Ureter (tissue), 1 donor: ENCODE data around the gene TSHZ1. TPM values are rescaled to one million over a fixed set of nuclear protein-coding genes. Genes with fewer than 3 reads are reported as not detected.

Experiments used
- DNase-seq: peaks from one replicate; pipeline ENCODE4 v3.0.0-alpha.2; 2020; ENCODE audit warnings: low spot score
- total RNA-seq: library from RNA; stranded (reverse); gene quantifications from one replicate; pipeline ENCODE4 v1.2.4, GENCODE V29; 2023
- donor health status: DM: yes; HTN: yes; CAD: no.

The TSHZ1 gene
- total RNA-seq, 1 donor from 2014 or later, result 21.1 TPM

DNA sequence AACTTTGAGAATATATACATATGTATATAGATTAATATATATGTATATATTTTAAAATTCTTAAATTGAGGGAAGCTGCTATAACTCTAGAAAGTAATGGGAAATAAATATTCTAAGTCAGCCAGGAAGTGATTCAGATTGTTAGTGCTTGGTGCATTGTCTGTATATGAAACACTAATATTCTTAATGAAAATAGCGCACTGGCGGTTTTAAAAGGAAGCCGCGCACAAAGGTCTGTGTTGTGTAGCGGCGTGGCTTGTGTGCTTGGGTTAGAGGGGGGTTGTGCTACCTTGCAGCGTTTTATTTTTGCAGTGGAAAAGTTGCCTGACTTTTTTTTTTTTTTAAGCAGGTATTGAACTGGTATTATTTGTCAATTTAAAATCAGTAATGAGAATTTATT is 11.3 kb downstream of the TSHZ1 start:
- no peak for DNase-seq

DNA sequence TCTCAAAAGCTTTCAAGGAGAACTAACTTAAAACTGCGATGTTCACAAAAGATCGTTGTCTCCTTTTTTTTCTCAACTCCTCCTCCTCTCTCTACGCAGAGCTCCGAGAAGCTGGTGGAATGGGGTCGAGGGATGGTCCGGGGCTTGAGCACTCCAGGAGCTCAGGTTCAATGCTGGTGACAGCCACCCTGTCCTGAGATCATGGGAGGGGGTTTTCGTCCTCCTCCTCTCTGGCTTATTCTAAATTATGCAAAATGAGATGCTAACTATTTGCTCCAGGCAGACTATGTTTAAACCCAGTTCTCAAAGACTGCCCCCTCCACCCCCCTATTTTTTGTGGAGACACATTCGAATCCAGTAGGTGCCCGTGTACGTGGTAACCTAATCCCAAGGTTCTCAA is 11.8 kb downstream of the TSHZ1 start:
- DNase-seq, result no peak

DNA sequence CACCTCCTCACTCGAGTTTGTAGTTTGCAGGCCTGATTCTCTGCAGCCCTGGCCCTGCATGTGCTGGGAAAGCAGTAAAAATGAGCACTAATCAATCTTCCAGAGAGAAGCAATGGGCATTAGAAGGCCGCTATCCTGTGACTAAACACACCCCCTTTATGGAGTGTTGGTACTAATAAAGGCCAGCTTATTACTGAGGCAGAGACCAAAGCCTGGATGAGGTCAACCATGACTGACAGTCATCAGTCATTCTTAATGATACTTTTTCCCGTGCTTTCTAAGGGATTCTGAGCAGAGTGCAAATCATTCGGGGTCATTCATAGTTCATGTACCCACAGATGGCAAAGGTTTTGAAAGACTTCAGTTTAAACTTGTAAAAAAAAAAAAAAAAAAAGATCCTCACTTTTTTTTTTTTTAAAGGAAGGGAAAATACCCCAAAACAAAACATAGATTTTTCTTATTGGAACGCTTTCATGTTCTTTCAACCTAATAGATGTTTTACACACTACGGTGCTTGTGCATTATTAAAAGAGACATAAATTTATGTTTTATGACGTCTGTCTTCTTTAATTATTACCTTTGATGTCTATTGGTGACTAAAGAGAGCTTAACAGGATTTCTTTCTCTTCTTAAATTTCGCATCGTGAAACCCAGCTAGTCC is 13.2 kb downstream of the TSHZ1 start:
- no peak for DNase-seq

DNA sequence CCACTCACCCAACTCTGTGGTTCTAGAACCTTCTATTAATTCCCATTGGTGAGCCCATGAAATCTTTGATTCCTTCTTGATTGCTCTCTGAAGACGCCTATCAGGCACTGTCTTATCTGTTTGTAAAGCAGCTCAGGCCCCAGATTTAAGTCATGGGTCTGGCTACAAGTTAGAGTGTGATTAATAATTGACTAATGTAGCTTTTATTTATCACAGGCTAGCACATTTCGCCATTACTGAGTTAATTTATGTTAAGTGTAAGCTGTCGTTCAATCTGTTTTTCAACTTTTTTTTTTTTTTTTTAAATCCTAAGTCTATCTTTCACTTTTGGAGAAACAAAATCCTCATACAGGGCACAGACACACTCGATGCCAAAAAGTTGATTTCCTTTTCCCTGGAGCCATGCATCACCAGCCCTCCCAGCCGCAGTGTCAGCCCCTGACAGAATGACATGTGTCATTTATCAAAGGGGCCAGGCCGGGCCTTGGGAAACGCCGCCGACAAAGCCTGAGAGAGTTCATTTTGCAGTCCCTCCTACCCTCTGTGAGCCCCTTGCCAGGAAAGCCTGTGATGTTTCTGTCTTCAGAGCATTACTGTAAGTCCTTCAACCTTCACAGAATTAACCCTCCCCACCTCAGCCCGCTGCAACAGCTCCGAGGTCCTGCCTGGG is 15.8 kb downstream of the TSHZ1 start:
- no peak for DNase-seq

DNA sequence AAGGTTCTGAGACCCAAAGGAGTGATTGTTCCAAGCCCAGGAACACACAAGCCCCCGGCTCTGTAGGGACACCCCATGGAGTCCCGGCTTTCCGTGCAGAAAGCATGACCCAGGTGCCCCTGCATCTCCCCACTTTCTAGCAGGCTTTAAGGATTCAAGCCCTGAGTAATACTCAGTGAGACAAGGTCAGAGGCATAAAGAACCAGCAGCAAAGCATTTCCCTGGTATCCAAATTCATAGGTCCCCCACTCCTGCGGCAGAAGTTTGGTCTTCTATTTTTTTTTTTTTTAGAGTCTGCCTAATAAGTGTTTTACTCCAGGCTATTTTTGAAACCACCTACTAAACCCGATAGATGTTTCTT is 16.3 kb downstream of the TSHZ1 start:
- no peak for DNase-seq

DNA sequence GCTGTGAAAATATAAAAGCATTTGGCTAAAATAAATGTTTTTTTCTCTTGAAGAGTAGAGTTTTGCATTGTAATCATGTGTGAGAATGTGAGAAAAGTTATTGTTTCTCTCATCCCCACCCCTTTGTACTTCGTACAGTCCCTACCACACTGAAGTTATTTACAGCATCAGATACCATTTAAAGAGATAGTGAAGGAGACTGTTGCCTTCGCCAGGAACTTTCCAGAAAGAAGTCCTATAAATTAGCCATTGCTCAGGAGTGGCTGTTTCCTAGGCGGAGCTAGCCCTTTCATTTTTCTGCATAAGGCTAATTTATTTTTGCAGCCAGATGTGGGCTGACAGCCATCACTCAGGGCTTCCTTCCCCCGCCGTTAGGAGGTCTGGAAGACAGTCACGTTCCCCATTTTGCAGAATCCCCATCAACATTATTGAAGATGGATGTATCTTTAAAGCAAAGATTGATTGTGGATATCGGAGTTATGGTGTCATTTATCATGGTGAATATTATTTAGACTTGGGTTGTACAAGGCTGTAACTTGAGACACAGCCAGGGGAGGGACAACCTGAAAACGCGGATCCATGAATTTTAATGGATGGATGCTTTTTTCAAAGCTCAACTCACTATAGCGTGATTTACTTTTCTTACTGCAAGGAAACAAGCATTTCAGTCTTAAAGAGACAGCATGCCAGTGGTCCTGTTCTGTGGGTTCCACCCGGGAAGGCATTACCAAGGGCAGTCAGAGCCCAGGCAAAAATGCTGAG is 17.1 kb downstream of the TSHZ1 start:
- DNase-seq, result peak; percentile 14

DNA sequence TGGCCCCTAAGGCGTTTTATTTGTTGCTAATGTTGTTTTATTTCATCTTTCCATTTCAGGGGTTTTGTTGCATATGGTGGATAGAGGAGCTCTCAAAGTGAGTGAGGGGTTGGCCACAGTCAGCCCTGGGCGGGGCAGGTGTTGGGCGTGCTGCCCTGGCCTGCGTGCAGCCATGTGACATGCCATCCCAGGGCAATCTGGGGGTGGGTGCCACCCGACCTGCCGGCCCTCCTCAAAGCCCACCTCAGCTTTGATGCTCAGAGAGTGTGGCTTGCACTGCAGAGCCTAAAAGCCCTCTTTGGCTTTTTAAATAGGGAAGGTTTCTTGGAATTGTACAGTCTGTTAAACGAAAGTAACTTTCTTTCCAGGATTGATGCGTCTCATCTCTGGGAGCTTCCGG is 18.4 kb downstream of the TSHZ1 start:
- DNase-seq, result no peak

DNA sequence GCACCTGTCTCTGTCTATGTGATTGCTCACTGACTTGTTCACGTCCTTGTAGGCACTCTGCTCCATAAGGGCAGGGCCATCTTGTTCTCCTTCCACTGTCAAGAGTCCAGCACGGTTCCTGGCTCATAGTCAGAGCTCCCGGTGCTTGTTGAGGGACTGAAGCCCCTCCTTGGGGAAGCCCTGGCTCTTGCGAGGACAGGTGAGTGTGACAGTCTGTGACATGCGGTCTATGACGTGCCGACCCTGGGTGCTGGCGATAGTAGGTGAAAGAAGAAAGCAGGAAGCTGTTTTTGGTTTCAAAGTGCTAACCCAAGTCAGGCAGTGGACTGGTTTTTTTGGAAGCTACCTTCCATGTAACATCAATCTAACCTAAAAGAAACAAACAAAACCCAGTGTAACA is 18.8 kb downstream of the TSHZ1 start:
- DNase-seq, result peak; percentile 38

DNA sequence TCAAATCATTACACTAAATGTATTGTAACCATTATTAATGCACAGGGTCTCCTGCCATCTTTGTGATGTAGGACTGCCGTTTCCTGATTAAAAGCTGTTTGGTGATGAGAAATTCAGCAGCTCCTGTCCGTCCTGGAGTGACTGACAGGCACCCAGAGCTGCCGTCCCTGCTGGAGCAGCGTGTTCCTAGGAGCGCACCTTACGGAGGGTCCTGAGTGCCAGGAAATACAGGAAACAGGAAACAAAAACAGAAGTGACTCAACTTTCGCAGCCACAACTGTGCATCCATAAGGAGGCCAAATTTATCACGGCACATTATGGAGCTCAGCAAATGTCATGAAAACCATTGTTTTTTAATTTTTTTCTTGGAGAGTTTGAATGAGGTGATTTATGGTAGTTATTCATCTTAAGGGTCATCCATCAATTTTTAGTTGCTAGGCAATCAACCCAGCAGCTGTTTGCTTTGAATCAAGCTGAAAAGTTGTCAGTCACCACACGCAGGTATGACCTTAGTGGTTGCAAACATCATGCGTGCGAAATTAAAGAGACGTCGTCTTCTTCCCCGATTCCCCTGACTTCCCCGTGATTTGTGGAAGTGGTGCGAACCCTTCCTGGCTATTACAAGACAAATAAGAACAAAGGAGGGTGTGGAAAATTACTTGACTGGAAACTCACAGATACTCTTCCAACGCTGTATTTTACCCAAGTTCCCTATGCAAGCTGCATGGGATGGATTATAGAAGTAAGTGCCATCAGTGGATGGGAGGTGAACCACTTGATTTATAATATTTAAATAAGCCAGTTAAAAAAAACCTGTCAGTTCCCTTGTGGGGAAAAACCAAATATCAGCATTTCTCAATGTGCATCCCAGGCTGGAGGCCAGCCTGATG is 19.8 kb downstream of the TSHZ1 start:
- peak; percentile 26 for DNase-seq

DNA sequence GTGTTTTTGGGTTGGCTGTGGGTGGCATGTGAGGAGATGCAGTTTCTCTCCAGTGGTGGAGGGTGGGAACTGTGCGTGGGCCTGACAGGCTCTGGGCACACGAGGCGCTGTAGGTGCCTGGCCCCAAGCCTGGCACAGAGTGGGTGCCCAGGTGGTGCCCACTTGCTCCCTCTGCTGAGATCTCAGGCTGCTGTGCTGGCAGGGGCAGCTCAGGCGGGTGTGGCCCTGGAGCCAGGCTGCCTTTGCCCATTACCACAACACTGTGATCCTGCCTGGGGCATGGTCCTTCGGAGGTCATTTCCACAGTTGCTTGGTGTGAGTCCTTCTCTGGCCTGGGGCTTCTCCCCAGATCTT is 20.4 kb downstream of the TSHZ1 start:
- DNase-seq, result peak; percentile 27

DNA sequence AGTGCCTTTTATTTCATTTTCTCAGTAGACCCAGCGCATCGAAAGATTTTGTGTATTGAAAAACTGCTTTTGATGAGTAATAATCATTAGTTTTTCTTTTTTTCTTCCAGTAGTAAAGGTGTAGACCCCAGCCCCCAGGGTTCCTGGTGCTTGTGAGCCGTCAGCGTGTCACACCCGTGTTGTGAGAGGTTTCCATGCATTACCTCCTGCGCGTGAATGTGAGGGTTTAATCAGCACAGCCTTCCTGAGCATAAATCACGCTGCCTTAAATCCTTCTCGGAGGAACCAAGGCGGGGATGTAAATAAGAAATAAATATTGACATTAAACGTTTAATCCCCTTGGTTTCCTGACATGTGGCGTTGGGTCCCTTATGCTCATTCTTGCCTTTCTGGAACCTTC is 24.3 kb downstream of the TSHZ1 start:
- no peak for DNase-seq

DNA sequence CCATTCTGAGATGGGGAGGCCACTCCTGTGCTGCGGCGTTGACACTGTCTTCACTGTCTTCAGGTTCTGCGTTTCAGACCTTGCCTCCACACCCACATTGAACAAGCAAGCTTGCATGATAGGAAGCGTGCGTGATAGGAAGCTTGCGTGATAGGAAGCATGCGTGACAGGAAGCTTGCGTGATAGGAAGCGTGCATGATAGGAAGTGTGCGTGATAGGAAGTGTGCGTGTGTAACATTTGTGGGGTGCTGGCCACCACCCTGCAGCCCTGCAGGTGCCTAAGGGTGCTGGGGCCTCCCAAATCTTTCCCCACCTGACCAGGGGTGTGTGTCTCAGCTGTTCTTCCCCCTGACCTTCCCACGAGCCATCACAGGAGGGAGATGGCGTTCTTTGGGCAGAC is 25.3 kb downstream of the TSHZ1 start:
- no peak for DNase-seq

DNA sequence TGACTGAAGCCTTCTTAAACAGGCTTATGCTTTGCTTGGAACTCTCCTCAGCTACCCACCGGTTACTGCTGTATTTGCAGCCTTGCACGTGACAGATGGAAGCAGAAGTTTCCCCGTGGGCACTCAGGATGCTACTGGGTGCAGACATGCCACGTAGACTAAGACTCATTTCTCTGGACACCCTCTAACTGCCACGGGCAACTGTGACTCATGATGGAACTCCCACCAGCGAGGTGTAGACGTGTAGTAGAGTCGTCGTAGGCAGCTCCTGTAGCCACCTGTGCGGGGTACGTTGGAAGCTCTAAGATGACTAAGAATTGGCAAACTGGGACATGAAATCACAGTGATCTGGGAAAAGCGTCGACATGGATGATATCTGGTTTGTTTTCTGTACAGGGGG is 27.5 kb downstream of the TSHZ1 start:
- no peak for DNase-seq

DNA sequence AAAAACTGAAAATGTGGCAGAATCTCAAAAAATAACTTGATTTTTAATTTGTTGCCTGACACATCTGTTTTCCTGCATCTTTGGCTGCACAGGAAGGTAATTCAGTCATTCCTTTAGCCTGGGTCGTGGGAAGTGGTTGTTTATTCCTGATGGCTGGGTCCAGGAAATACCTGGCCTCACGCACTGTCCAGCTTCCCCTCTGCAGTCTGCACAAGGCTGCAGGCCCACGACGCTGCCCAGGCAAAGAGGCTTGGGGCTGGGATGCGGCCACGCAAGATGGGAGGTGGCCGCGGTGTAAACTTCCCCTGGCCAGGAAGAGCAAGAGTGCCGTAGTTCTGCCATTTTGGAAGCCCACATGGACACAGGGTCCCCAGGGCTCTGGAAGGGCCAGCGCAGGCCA is 28.2 kb downstream of the TSHZ1 start:
- no peak for DNase-seq

DNA sequence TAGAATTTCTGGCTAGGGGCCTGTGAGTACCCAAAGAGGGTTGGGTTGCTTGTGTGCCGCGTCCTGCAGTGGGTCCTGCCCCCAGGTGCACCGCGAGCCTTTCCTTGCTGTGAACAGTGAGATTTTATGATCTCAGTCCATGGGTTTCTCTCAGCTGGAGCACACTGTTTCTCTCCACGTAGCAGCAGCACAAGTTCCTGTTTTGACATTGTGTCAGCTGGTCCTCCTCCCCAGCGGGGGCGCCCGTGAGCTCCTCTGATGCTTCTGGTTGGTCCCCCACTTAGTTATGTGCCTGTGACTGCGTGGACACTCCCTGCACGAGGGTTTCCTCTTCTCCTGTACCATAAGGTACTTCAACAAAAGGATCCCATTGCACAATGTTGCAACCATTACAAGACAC is 29.8 kb downstream of the TSHZ1 start:
- DNase-seq, result no peak

DNA sequence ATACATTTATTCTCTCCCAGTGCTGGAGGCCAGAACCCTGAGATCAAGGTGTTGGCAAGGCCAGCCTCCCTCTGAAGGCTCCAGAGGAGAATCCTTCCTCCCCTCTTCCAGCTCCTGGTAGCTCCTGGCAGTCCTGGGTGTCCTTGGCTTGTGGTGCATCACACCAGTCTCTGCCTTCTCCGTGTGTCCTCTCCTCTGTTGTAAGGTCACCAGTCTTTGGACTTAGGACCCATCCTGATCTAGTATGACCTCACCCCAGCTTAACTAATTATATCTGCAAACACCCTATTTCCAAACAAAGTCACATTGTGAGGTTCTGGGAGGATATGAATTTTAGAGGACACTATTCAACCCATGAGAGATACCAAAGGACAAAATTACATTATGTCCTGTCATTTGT is 31.1 kb downstream of the TSHZ1 start:
- DNase-seq, result no peak

DNA sequence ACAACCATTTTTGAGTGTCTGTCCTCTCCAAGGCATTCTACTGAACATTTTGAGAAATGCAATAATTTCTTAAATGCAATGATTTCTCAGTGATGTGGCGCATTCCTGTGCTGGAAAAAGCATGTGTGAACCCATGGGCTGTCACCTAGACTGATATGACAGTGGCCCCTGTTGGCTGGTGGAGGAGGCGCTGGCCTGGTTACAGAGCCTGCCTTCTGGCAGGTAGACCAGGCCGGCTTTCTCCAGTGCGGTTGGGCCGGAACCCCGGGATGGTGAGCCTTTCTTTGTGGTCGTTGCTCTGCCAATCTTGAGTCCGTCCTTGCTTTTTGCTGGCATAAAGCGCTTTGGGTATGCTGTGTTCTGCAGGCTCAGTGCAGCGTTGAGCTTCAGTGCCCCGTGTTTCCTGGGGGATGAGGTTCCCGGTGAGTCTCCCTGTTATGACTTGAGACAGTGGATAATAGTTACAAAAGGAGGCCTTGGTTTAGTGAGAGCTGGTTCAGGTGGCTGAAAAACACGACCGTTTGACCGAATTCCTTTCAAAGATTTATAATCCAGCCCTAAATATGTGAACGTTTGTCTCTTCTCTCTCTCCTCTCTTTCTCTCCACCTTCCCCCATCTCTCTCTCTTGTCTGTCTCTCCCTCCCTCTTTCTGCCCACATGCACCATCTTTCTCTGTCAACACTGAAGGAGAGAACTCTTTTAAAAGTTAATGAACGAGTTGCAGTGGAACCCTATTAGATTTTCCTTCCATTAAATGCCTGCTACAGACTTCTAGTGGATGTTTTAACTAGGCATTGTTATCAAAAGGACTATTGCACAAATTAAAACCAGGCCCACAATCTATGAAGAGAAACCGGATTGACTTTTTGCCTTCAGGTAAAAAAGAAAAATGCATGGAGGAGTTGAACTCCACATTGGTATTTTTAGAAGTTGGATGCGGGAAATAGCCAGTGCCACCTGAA is 34.0 kb downstream of the TSHZ1 start:
- DNase-seq, result peak; percentile 40

DNA sequence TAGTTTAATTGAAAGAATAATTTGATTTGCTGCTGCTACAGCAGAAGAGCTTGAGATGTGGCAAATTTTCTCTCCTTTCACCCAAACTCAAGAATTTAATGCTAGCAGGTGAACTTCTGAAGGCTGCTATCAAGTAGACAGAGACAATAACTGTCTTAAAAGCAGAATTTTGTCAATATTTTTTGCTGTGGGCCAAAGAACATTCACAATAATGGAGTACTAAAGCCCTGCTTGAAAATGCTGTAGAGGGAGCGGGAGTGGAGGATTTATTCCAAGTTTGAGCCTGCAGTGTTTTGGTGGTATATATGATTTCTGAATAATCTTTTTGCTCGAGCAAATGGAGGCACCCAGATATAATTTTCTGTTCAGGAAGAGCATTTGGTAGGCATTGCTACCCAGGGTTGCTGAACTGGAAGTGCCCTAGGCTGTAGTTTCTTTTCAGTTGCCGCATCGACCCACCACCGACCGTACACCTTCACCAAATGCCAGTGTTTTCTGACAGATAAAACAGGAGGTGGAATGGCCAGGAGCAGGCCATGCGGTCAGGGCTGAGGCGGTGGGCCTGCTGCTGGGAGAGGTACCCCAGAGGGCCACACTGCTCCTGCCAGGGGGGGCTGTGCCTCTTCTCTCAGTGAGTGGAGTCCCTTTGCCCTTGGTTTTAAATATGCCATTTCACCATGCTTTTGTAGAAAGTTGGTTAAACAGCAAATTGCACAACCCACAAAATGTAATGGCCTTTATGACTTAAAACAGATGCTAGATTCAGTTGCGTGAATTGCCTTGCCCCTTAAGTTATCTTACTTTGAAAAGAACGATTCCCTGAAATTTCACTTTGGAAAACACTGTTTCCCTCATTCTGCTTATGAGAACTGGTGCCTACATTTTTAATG is 36.4 kb downstream of the TSHZ1 start:
- no peak for DNase-seq

DNA sequence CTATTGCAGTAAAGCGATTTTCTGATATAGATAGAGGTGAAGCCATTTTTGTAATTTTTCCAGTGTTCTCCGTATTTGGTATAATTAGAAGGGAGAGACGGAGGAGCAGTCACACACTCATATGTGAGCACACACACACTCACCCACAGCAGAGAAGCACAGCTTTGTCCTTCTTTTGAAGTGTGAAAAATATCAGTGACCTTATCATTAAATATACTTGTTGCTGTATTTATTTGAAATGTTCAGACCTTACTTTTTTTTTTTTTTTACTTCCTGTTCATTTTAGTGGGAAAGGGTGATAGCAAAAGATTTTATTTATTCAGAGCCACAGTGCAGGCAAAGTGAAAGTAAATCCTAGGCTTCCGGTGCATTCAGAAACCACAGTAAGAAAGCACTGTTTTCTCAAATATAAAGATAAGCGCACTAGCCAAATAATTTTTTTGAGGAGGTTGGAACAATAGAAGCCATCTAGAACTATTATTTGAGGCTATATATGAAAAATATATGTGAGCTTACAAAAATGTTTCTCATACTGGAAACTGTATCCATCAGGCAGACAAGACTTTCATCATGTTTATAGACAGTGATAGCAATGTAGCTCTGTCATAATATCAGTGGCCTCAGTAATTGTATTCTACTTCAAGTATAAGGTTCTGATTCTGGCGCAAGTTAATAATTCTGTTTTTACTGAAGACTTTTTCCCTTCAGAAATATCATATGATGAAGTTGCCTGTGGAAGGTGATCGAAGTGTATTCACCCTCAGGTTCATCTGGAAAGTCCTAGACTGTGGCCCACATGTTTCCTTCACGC is 37.2 kb downstream of the TSHZ1 start:
- no peak for DNase-seq
